NCI-H2227 (cell line): Measurements from ENCODE around the gene PGP.
A peak's percentile ranks its signal among the peaks of the same experiment; 100 is the strongest.
"Not testable (repeated sequence)": the region's sequence is repeated elsewhere in the genome, so short reads cannot be mapped to it uniquely, and the experiment has no call there.

ENCODE experiments used
- DNase-seq: peaks from one replicate; lab custom pipeline; 2025; ENCODE audit not compliant: unreplicated experiment; lab: John Stamatoyannopoulos, UW

Gene PGP

DNA sequence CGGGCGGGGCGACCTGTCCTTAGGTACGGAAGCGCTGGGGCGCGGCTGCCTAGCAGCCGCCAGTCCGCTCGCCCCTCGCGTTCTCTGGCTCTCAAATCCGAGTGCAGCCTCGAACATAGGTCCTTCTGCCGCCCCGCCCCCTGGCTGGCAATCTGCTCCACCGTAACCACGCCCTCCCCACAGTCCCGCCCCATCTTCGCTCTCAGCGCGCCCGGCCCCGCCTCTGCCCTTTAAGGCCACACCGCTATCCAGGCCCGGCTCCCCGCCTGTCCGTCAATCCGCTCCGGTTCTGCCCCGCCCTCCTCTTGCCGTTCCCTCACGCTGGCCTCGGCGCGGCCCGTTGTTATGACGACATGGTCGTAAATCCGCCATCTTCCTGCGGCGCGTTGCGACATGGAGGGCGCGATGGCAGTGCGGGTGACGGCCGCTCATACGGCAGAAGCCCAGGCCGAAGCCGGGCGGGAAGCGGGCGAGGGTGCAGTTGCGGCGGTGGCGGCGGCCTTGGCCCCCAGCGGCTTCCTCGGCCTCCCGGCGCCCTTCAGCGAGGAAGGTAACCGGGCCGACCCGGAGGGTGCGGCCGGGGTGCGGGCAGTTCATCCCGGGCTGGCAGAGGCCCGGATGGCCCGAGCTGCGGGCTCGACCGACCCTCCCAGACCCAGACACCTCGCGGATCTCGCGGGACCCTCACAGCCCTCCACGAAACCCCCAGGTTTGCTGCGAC is 8.7 kb upstream of the PGP start, which contains the start of gene E4F1:
Gene E4F1 (plus strand): TSS at position 371 of the 721 bp plus-strand sequence. CDS start 23 bp downstream, at position 394.
- DNase-seq = peak; percentile 100

DNA sequence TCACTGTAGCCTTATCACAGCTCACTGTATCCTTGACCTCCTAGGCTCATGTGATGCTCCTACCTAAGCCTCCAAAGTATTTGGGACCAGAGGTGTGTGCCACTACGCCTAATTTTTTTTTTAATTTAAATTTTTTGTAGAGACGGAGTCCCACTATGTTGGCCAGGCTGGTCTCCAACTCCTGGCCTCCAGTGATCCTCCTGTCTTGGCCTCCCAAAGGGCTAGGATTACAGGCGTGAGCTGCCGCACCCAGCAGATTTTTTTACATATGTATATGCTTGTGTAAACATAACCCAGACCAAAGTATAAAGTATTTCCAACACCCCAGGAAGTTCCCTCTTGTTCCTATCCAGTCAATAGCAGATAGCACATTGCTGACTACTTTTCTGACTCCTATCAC is 1.7 kb upstream of the PGP start:
- DNase-seq = no peak

DNA sequence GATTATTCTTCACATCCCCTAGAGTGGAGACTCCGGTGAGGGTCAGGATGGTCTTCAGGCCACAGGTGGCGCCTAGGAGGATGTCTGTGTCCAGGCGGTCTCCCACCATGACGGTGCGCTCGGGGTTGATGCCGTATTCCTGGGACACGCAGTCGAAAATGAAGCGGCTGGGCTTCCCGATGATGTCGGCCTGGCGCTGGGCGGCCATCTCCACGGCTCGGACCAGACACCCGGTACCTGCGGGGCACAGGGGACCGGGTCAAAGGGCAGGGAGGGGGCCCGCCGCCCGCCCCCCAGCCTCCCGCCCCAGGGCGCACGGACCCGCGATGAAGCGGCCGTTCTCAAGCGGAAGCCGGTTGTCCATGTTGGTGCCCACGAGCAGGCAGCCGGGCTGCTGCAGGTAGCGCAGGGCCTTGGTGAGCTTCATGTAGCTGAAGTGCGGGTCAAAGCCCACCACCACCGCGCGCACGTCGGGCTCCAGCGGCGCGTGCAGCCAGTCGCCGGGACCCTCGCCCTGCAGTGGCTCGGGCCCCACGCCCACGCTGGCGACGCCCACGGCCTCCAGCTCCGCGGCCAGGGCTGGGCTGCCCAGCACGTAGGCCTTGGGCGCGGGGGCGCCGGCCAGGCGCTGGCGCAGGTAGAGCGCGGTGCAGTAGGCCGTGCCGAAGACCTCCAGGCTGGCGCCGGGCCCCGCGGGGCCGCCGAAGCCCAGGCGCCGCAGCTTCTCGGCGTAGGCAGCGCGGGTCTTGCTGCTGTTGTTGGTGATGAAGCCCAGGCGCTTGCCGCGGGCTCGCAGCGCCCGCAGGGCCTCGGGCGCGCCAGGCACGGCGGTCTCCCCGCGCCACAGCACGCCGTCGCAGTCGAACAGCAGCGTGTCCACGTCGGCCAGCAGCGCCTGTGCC is 572 bp downstream of the PGP start:
- DNase-seq = no peak

DNA sequence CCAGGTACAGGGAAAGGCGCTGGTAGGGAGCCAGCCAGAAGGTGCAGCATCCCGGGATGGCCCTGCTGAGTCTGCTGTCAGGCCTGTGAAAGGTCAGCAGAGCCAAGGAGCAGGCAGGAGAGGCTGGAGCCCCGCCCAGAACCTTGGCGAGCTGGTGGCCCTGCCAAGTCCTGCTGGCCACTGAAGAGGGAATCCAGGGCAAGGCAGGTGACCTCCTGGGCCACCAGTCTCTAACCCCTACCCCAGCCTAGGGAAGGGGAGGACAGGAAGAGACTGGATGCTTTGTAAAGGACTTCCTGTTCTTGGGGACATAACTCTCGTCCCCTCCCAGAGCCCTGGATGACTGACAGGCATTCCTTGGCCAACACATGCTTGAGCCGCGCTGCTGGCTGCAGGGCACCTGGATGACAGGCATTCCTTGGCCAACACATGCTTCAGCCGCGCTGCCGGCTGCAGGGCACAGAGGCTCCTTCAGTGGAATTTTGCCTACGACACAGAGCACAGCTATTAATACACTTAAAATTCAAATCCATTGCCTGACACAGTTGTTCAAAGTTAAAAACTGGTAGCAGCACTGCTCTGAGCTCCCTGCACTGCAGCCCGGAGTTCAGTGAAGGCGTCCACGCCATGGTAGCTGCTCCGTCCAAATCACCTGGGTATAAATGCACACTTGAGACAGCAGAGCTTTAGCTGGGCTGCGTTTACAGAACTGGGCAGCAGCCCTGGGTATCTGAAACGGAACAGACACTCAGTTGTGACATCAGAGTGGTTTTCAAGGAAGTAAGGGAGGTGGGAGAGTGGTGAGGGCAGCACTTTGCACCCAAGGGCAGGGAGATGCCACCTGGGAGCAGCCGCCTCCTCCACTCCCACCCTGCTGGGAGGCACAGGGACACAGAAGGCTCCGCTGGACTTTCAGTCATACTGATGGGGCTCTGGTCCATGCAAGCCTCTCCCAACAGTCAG is 2.0 kb downstream of the PGP start:
- DNase-seq = no peak

- DNase-seq = no peak
These were observed 2.7 kb downstream of the PGP start for GRCh38 chr16:2211923-2212347.

DNA sequence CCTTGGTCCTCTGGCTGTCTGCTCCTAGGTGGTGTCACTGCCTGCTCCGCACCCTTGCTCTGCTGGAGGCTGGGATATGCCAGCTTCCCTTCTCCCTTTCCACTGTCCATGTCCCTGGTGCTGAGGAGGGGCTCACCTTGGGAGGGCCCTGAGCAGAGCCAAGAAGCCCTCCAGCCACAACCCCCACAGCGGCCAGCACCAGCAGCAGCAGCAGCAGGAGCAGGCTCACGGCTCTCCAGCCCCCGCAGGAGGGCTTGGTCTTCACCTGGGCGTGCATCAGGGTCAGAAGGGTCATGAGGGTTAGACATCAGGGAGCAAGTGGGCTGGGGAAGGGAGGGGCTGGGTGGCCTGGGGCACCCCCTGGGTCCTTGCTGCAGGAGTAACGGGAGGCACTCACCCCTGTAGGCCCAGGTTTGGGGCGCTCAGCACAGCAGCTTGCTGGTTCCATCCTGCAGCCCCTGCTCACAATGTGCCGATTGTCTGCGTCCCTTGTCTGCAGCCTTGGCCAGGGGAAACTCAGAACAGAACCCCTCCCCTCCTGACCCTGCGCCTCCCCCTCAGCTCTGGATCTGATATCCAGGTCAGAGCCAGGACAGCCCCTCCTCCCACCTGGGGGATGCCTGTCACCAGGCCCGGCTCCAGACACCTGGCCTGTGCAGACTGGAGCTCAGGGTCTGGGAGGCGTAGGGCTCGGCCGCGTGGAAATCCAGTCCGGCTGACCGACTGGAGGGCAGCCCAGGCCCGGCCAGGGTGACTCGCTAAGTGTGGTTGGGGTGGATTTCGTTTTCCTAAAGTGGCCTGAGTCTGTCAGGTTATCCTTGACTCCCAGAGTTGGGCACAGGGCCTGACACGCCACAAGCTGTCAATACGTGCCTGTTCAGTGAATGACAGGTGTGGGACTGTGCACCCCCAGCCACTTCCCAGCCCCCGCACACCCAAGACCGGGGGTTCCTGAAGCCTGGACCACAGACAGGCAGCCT is 4.0 kb downstream of the PGP start, which contains the start of gene BRICD5:
Gene BRICD5 (minus strand): TSS at position 478 of the 980 bp plus-strand sequence. CDS start 30 bp downstream, at position 448.
- DNase-seq = no peak

DNA sequence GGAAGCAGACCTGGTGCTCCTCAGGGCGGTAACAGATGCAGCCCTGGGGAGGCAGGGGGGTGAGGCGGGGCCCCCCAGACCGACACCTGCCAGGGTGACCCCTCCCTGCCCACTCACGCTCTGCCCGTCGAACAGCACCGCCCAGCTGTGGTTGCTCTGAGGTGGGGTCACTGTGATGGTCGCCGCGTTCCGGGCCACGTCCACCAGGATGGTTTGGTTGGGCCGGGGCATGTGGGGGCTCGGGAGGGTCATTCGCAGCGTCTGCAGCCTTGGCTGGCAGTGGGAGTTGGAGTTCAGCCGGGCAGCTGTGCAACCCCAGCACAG is 4.7 kb downstream of the PGP start:
- no peak for DNase-seq

- DNase-seq = no peak
These were observed 5.2 kb downstream of the PGP start for GRCh38 chr16:2209258-2210008.

GRCh38 chr16:2208772-2209171 is 5.9 kb downstream of the PGP start:
- no peak for DNase-seq

GRCh38 chr16:2208308-2208707 is 6.3 kb downstream of the PGP start:
- peak; percentile 28 for DNase-seq

DNA sequence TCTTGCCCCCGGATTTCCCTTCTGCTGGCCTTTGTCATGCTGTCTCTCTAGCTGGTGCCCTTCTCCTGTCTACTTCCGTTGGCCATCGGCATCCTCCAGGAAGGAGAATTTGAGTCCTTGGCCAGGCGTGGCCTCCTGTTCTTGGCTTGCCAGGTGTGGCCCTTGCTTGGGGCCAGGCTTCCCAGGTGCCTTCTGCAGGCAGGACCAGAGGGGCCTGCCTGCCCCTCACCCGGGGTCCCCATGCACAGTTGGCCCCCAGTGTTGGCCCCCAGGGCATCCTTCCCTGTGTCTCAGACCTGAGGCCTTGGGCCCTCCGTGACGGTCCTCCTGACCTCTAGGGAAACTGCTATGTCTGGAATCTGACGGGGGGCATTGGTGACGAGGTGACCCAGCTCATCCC is 6.8 kb downstream of the PGP start:
- DNase-seq = no peak

DNA sequence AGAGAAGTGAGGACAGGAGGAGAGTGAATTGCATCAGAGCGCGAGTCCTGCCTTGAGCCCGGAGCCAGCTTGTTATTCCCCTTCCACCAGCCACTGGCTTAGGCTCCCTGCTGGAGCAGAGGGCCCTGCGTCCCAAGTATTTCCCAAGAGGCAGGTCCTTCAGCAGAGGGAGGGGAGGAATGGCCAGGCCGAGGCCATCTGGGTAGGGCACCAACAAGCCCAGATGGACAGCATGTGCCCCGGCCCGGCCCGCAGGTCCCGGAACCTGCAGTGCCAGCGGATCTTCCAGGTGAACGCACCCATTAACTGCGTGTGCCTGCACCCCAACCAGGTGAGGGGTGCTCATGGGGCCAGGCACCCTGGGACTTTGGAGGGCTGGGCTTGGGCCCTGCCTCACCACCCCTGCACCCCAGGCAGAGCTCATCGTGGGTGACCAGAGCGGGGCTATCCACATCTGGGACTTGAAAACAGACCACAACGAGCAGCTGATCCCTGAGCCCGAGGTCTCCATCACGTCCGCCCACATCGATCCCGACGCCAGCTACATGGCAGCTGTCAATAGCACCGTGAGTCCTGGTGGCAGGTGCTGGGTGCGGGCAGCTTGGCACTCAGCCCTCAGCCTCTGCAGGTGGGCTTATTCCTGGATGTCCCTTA is 7.7 kb downstream of the PGP start:
- no peak for DNase-seq

DNA sequence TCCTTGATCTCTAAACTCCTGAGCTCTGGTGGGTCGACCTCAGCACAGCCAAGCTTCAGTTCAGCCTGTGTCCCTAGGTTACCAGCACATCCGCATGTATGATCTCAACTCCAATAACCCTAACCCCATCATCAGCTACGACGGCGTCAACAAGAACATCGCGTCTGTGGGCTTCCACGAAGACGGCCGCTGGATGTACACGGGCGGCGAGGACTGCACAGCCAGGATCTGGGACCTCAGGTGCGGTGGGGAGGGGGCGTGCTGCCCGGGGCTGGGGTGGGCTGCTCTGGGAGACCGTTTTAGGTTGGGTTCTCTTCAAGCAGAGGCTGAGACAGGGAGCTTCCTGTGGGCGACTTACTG is 8.2 kb downstream of the PGP start:
- DNase-seq = no peak

DNA sequence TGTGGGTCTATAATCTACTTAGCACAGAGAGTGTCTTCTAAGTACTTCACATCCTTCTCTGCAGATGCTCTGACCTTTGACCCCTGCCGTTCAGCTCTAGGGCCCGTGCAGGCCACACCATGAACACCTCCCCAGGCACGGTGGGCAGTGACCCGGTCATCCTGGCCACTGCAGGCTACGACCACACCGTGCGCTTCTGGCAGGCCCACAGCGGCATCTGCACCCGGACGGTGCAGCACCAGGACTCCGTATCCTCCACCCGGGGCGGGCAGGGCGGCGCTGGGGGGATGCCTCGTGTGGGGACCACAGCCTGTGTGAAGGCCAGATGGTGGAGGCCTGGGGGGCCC is 8.7 kb downstream of the PGP start:
- DNase-seq = no peak

GRCh38 chr16:2205104-2205966 is 9.3 kb downstream of the PGP start, which contains the start of gene MLST8:
Gene MLST8 (plus strand): TSS chr16:2205454. CDS start chr16:2206086, 632 bp downstream.
- DNase-seq = peak; percentile 92

GRCh38 chr16:2204416-2205103 is 10.1 kb downstream of the PGP start:
- no peak for DNase-seq

- not testable (repeated sequence) for DNase-seq
These were observed 11.4 kb downstream of the PGP start for GRCh38 chr16:2203119-2203688.
